NOMO-1 treated with DMSO at 0.1 percent for 48 hours (cell line): Measurements from ENCODE around the gene ISLR2.

Experiments
- DNase-seq: peaks from one replicate; lab custom pipeline; 2025; ENCODE audit not compliant: unreplicated experiment; lab: John Stamatoyannopoulos, UW

The ISLR2 gene

GRCh38 chr15:74175271-74176191 lies 45.1 kb downstream of the ISLR2 start:
- no peak for DNase-seq

GRCh38 chr15:74176262-74177214 lies 46.2 kb downstream of the ISLR2 start:
- no peak for DNase-seq

GRCh38 chr15:74178326-74179100 lies 48.1 kb downstream of the ISLR2 start:
- no peak for DNase-seq

- DNase-seq = no peak
Observed at GRCh38 chr15:74179101-74179841, 48.9 kb downstream of the ISLR2 start.

- DNase-seq = no peak
Observed at GRCh38 chr15:74179983-74180880, 49.8 kb downstream of the ISLR2 start.

- no peak for DNase-seq
Observed at GRCh38 chr15:74180881-74181602, 50.7 kb downstream of the ISLR2 start.

GRCh38 chr15:74182131-74182530 lies 51.7 kb downstream of the ISLR2 start:
- no peak for DNase-seq

- no peak for DNase-seq
Observed at GRCh38 chr15:74184582-74185091, 54.3 kb downstream of the ISLR2 start.

- DNase-seq = no peak
Observed at GRCh38 chr15:74185710-74186348, 55.4 kb downstream of the ISLR2 start.
